Spleen (tissue), 7 donors: ENCODE data around the gene SCART1.

Experiments
- CTCF ChIP-seq, 11 experiments: fragments of 200-600 bp in 7 of 11; fragments of 450-650 bp in 4 of 11; sonication (generic) in 4 of 11; IDR thresholded peaks in 8 of 11; conservative IDR thresholded peaks in 3 of 11; 1 replicate in 7 of 11; 2 replicates in 4 of 11; pipeline versions ENCODE4 v1.4.0 to v1.8.0; 2016 to 2021; ENCODE audit warnings: antibody characterized with exemption in 11 of 11, inconsistent platforms in 4 of 11, mild to moderate bottlenecking in 1 of 11
- POLR2A ChIP-seq, 3 donors: fragments of 450-650 bp; IDR thresholded peaks; one replicate each; pipeline ENCODE4 v1.5.1; 2017; ENCODE audit warnings: antibody characterized with exemption in 3 of 3, mild to moderate bottlenecking in 1 of 3
- donor health status: DM: no; HTN: no; CAD: no; lungs with moderate emphysema.
- donor health status: DM: no; HTN: no; CAD: no.
- donor health status: DM: no; HTN: no; CAD: no.

GRCh38 chr10:133442967-133443924 is 10.5 kb upstream of the SCART1 start:
- TF ChIP-seq CTCF (IDR thresholded peaks at IDR 0.05 in 8 of 11, conservative IDR thresholded peaks at IDR 0.05 in 3 of 11) (no peak), POLR2A (IDR thresholded peaks at IDR 0.05) (no peak)
